Peyer's patch (tissue), 4 donors: ENCODE data around the gene SFXN1.

Experiments used
- POLR2A ChIP-seq, 2 donors: fragments of 450-650 bp; IDR thresholded peaks; one replicate each; pipeline ENCODE4 v1.5.1; 2017; ENCODE audit warnings: antibody characterized with exemption in 2 of 2, mild to moderate bottlenecking in 2 of 2, moderate library complexity in 2 of 2
- TF ChIP-seq, protein P1 (sequence below), 6 experiments: fragments of 450-650 bp in 4 of 6; fragments of 200-600 bp in 2 of 6; sonication (generic) in 1 of 6; IDR thresholded peaks; one replicate each; pipeline ENCODE4 v1.5.1; 2017 to 2019; ENCODE audit warnings: antibody characterized with exemption in 6 of 6, mild to moderate bottlenecking in 3 of 6, moderate library complexity in 1 of 6

DNA sequence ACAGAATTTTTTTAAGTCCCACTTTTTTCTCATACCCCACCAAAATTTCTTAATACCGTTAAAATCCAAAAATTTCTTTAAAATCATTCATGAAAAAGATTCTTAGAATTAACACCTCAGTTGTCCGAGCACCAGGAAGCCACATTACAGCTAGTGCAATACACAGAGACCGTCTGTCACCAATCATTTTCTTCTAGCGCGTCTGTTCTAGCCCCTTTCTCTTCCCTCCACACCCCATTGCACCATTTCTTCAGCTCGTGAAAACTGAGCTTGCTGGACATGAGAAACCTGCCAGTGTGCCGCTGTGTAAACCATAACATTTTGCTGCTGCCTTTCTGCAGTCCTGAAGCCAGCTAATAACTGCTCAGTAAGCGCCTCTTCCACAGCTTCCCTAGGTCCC, 5.0 kb downstream of the SFXN1 start:
- TF ChIP-seq, protein P1, sequence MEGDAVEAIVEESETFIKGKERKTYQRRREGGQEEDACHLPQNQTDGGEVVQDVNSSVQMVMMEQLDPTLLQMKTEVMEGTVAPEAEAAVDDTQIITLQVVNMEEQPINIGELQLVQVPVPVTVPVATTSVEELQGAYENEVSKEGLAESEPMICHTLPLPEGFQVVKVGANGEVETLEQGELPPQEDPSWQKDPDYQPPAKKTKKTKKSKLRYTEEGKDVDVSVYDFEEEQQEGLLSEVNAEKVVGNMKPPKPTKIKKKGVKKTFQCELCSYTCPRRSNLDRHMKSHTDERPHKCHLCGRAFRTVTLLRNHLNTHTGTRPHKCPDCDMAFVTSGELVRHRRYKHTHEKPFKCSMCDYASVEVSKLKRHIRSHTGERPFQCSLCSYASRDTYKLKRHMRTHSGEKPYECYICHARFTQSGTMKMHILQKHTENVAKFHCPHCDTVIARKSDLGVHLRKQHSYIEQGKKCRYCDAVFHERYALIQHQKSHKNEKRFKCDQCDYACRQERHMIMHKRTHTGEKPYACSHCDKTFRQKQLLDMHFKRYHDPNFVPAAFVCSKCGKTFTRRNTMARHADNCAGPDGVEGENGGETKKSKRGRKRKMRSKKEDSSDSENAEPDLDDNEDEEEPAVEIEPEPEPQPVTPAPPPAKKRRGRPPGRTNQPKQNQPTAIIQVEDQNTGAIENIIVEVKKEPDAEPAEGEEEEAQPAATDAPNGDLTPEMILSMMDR (IDR thresholded peaks at IDR 0.05), result no peak
- TF ChIP-seq POLR2A (IDR thresholded peaks at IDR 0.05), result no peak
